ENCODE results near the gene AKAP6.

The AKAP6 gene

GRCh38 chr14:32697704-32698103, 368.6 kb downstream of the AKAP6 start:
- no peak overlapping the region for H3K4me3 ChIP-seq (ENCODE audit: low read depth, low read length)
- peak; percentile 63 for DNase-seq (ENCODE audit: low read depth)
- no peak for TF ChIP-seq CTCF (IDR thresholded peaks at IDR 0.05; ENCODE audit: low read depth, low read length, missing control alignments)
- in situ Hi-C loops (cut with HindIII; ENCODE audit: low sequenced_read_pairs): no loop called here

- DNase-seq (ENCODE audit: low read depth): no peak
- H3K4me3 ChIP-seq (ENCODE audit: low read depth, low read length): no peak overlapping the region
- TF ChIP-seq CTCF (IDR thresholded peaks at IDR 0.05; ENCODE audit: low read depth, low read length, missing control alignments): no peak
- in situ Hi-C loops (cut with HindIII; ENCODE audit: low sequenced_read_pairs): no loop called here
Measured at GRCh38 chr14:32698831-32699230, 369.7 kb downstream of the AKAP6 start.

GRCh38 chr14:32701475-32701874, 372.4 kb downstream of the AKAP6 start:
- in situ Hi-C loops (cut with HindIII; ENCODE audit: low sequenced_read_pairs): loop anchor here (25.0 kb wide), 1 partner anchor 114 kb away; no protein-coding TSS in a partner anchor
- TF ChIP-seq CTCF (IDR thresholded peaks at IDR 0.05; ENCODE audit: low read depth, low read length, missing control alignments): no peak
- no peak overlapping the region for H3K4me3 ChIP-seq (ENCODE audit: low read depth, low read length)
- no peak for DNase-seq (ENCODE audit: low read depth)

- in situ Hi-C loops (cut with HindIII; ENCODE audit: low sequenced_read_pairs): loop anchor here (25.0 kb wide), 1 partner anchor 115 kb away; no protein-coding TSS in a partner anchor
- H3K4me3 ChIP-seq (ENCODE audit: low read depth, low read length): no peak overlapping the region
- DNase-seq (ENCODE audit: low read depth): no peak
- no peak for TF ChIP-seq CTCF (IDR thresholded peaks at IDR 0.05; ENCODE audit: low read depth, low read length, missing control alignments)
Measured at GRCh38 chr14:32702088-32702487, 373.0 kb downstream of the AKAP6 start.

GRCh38 chr14:32702562-32702961, 373.5 kb downstream of the AKAP6 start:
- H3K4me3 ChIP-seq (ENCODE audit: low read depth, low read length): no peak overlapping the region
- no peak for DNase-seq (ENCODE audit: low read depth)
- TF ChIP-seq CTCF (IDR thresholded peaks at IDR 0.05; ENCODE audit: low read depth, low read length, missing control alignments): no peak
- in situ Hi-C loops (cut with HindIII; ENCODE audit: low sequenced_read_pairs): loop anchor here (25.0 kb wide), 1 partner anchor 115 kb away; no protein-coding TSS in a partner anchor

GRCh38 chr14:32703183-32703621, 374.1 kb downstream of the AKAP6 start:
- peak; percentile 33 for DNase-seq (ENCODE audit: low read depth)
- TF ChIP-seq CTCF (IDR thresholded peaks at IDR 0.05; ENCODE audit: low read depth, low read length, missing control alignments): no peak
- in situ Hi-C loops (cut with HindIII; ENCODE audit: low sequenced_read_pairs): loop anchor here (25.0 kb wide), 1 partner anchor 116 kb away; no protein-coding TSS in a partner anchor
- H3K4me3 ChIP-seq (ENCODE audit: low read depth, low read length): no peak overlapping the region
